GM12873 (cell line): ENCODE measurements around the gene AUTS2.

ENCODE experiments used
- CTCF ChIP-seq: IDR thresholded peaks from 2 replicates; pipeline ENCODE4 v1.5.1; 2012; ENCODE audit warnings: low read depth, mild to moderate bottlenecking, moderate library complexity, low read length, control low read depth; ENCODE audit not compliant: insufficient read depth; ENCODE audit errors: missing control alignments

Gene AUTS2

DNA sequence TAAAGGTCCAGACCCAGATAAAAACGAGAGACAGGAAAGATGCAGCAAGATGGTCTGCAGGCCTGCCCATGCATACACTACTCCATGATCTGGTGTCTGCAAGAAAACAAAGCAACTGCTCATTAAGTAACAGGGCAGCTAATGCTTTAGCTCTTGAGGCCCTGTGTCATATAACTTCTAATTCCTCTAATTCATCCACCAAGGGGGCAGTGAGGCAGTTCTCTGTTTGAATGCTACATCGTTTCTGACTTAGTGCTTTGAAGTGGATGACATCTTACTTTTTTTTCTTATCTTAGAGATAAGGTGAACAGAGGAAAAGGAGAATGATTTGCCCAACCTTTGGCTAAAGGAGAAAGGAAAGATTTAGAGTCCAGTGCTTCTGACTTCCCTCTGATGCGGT, 619.7 kb downstream of the AUTS2 start:
- no peak for TF ChIP-seq CTCF

DNA sequence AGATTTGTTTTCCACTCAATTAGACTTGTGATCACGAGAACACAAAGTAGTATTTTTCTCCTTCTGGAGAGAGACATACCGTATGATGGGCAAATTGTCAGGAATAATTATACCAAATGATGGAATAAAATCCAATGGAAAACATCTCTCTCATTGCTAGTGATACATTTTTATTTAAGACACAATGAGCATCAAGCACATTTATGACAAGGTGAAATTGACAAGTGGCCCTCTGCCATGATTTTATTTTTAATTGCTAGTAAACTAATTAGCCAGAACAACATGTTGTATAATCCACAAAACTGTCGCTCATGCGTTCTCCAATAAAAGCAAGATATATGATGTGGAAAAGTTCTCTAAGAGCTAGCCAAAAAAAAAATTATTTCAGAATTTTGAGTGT, 620.8 kb downstream of the AUTS2 start:
- TF ChIP-seq CTCF = no peak

DNA sequence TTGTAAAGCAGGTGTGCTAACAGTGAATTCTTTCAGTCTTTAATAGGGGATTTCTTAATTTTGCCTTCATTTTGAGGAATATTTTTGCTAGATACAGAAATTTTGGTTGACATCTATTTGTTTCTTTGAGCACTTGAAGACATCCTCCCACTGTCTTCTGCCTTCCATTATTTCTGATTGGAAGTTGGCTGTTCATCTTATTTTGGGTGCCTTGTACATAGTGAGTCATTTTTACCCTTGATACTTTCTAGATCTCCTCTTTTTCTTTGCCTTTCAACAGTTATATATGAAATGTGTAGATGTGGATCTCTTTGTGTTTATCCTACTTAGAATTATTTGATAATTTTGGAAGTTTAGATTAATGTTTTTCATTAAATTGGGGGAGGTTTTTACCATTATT, 631.0 kb downstream of the AUTS2 start:
- no peak for TF ChIP-seq CTCF

GRCh38 chr7:70230761-70231160, 632.5 kb downstream of the AUTS2 start:
- TF ChIP-seq CTCF = no peak

GRCh38 chr7:70233776-70234175, 635.5 kb downstream of the AUTS2 start:
- TF ChIP-seq CTCF = no peak

DNA sequence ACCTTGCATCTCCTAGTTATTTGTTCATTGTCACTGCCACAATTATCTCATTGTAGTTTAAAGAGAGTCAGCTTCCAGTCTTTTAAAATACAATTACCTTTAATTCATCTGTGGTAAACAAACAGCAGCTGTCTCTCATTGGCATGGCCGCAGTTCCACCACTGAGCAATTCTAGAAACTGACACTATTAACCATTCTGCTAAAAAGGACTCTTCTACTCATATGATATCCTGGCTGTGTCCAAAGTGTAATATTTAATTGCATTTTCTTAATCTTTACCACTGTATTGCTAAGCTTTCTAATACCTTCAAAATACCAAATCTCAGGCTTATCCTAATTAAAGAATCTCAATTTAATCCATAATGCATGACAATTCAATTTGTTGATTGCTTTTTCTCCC, 639.0 kb downstream of the AUTS2 start:
- no peak for TF ChIP-seq CTCF

GRCh38 chr7:70237831-70238575, 639.7 kb downstream of the AUTS2 start:
- no peak for TF ChIP-seq CTCF
